GM12878 (cell line): ENCODE results near the gene CD248. TPM values are rescaled to one million over a fixed set of nuclear protein-coding genes. Genes with fewer than 3 reads are reported as not detected.

Experiments
- BCL3 ChIP-seq: IDR thresholded peaks from 2 replicates; pipeline ENCODE4 v1.6.1; 2011; ENCODE audit warnings: borderline replicate concordance, low read depth, mild to moderate bottlenecking, moderate library complexity, low read length; ENCODE audit not compliant: insufficient read depth, poor library complexity, severe bottlenecking
- CBX5 ChIP-seq: sonication (generic); IDR thresholded peaks from 2 replicates; pipeline ENCODE4 v1.6.1; 2016; ENCODE audit warnings: low read depth, moderate library complexity, mild to moderate bottlenecking, inconsistent platforms
- CREB1 ChIP-seq: IDR thresholded peaks from 2 replicates; pipeline ENCODE4 v1.6.1; 2012; ENCODE audit warnings: low read depth, mild to moderate bottlenecking, inconsistent platforms
- E2F8 ChIP-seq: fragments of 450-650 bp; IDR thresholded peaks from 2 replicates; pipeline ENCODE4 v1.6.1; 2018; ENCODE audit warnings: mild to moderate bottlenecking, low read depth, moderate library complexity; ENCODE audit not compliant: partially characterized antibody
- ESRRA ChIP-seq: IDR thresholded peaks from 2 replicates; pipeline ENCODE4 v1.6.1; 2012; ENCODE audit warnings: mild to moderate bottlenecking, low read length, improper control_type of control experiment
- ETV6 ChIP-seq, 2 experiments: fragments of 450-650 bp in 1 of 2; IDR thresholded peaks in 1 of 2; conservative IDR thresholded peaks in 1 of 2; 2 replicates each; pipeline ENCODE4 v1.6.1; 2014; ENCODE audit warnings: antibody characterized with exemption in 1 of 2, borderline replicate concordance in 1 of 2, low read depth in 1 of 2, mild to moderate bottlenecking in 1 of 2, moderate library complexity in 1 of 2
- FOS ChIP-seq: IDR thresholded peaks from 3 replicates; pipeline ENCODE4 v1.6.1; 2011; ENCODE audit warnings: borderline replicate concordance; ENCODE audit not compliant: insufficient read length; ENCODE audit errors: extremely low read depth
- GATAD2B ChIP-seq: fragments of 450-650 bp; conservative IDR thresholded peaks from 2 replicates; pipeline ENCODE4 v1.6.1; 2017; ENCODE audit warnings: low read depth, mild to moderate bottlenecking, moderate library complexity
- HDAC6 ChIP-seq: fragments of 200-600 bp; sonication (generic); IDR thresholded peaks from one replicate; pipeline ENCODE4 v1.8.0; 2017; ENCODE audit warnings: antibody characterized with exemption; ENCODE audit not compliant: unreplicated experiment
- IRF3 ChIP-seq: fragments of 450-650 bp; IDR thresholded peaks from 2 replicates; pipeline ENCODE4 v1.6.1; 2014; ENCODE audit warnings: mild to moderate bottlenecking
- MLLT1 ChIP-seq: fragments of 450-650 bp; IDR thresholded peaks from 2 replicates; pipeline ENCODE4 v1.6.1; 2016; ENCODE audit warnings: mild to moderate bottlenecking
- MYB ChIP-seq: fragments of 150-350 bp; IDR thresholded peaks from 2 replicates; pipeline ENCODE4 v1.6.1; 2014; ENCODE audit warnings: mild to moderate bottlenecking, low read depth, low read length, borderline replicate concordance
- NFYB ChIP-seq: IDR thresholded peaks from 2 replicates; pipeline ENCODE4 v1.6.1; 2011; ENCODE audit warnings: low read depth, mild to moderate bottlenecking, low read length, improper control_type of control experiment, moderate library complexity; ENCODE audit not compliant: insufficient read depth
- NR2C1 ChIP-seq: fragments of 450-650 bp; IDR thresholded peaks from 2 replicates; pipeline ENCODE4 v1.6.1; 2017; ENCODE audit warnings: antibody characterized with exemption, mild to moderate bottlenecking, moderate library complexity
- PAX5 ChIP-seq: IDR thresholded peaks from 2 replicates; pipeline ENCODE4 v1.6.1; 2011; ENCODE audit warnings: low read depth, low read length, borderline replicate concordance
- PAX8 ChIP-seq: fragments of 450-650 bp; IDR thresholded peaks from 2 replicates; pipeline ENCODE4 v1.6.1; 2017; ENCODE audit warnings: mild to moderate bottlenecking, moderate library complexity
- POLR2AphosphoS5 ChIP-seq: IDR thresholded peaks from 2 replicates; pipeline ENCODE4 v1.6.1; 2011; ENCODE audit warnings: mild to moderate bottlenecking, low read length, inconsistent platforms
- RAD21 ChIP-seq: IDR thresholded peaks from 2 replicates; pipeline ENCODE4 v1.6.1; 2011; ENCODE audit warnings: mild to moderate bottlenecking, low read depth, low read length, moderate library complexity; ENCODE audit not compliant: insufficient read depth
- RFX5 ChIP-seq: IDR thresholded peaks from 2 replicates; pipeline ENCODE4 v1.6.1; 2011; ENCODE audit warnings: low read depth, low read length, improper control_type of control experiment
- TCF3 ChIP-seq: IDR thresholded peaks from 2 replicates; pipeline ENCODE4 v1.6.1; 2012; ENCODE audit warnings: low read depth, mild to moderate bottlenecking, low read length, borderline replicate concordance; ENCODE audit not compliant: insufficient read depth
- ZBTB33 ChIP-seq: fragments of 450-650 bp; IDR thresholded peaks from 2 replicates; pipeline ENCODE4 v1.6.1; 2017; ENCODE audit warnings: mild to moderate bottlenecking
- polyA plus RNA-seq, 11 experiments: library from polyadenylated mRNA; depleted of rRNA in 4 of 11; unstranded in 6 of 11; stranded (reverse) in 5 of 11; fragments of >200 nt; fragmentation: Nextera tagmentation in 4 of 11; fragmentation: Illumina TruSeq in 1 of 11; extraction: Ambion mirVana in 4 of 11; extraction: Trizol in 1 of 11; gene quantifications; 1 replicate in 1 of 11; 2 replicates in 10 of 11; pipeline versions ENCODE4 v1.2.1 to v1.2.3, GENCODE V29; 2011 to 2016; ENCODE audit warnings: inconsistent platforms in 2 of 11, missing spikeins in 2 of 11, low read depth in 1 of 11
- total RNA-seq, 4 experiments: library from RNA; depleted of rRNA in 3 of 4; stranded (reverse); fragments of >200 nt in 3 of 4; fragmentation: Illumina TruSeq in 1 of 4; extraction: Trizol in 1 of 4; gene quantifications; 2 replicates each; pipeline versions ENCODE4 v1.2.1 to v1.2.3, GENCODE V29; 2013 to 2021

The CD248 gene
- total and polyA plus RNA-seq, 10 of the 15 experiments (the other 5 are each of a cell fraction or from before 2014, with no cell fraction given), result 0.10 to 0.21 (median 0.20) TPM; not detected in 7

GRCh38 chr11:66311965-66312548 lies 4.8 kb downstream of the CD248 start (continued):
- TF ChIP-seq ZBTB33 (no peak), NR2C1 (no peak), TCF3 (0 out of 2 replicates have a peak, but pooled peaks have one; percentile 14), CREB1 (no peak; the same call in 1 of the 2 replicates), FOS (no peak), GATAD2B (peak; percentile 74), PAX8 (no peak), IRF3 (no peak), PAX5 (0 out of 2 replicates have a peak, but pooled peaks have one; percentile 6), ETV6 (conservative IDR thresholded peaks at IDR 0.05 in 1 of 2, IDR thresholded peaks at IDR 0.05 in 1 of 2; ENCODE audit: borderline replicate concordance in 1 of 2, low read depth in 1 of 2) (0 out of 4 replicates have a peak, but pooled peaks of 1 of the 2 experiments have one; percentile 8), BCL3 (no peak), MYB (no peak), HDAC6 (no peak), CBX5 (no peak), E2F8 (no peak), NFYB (no peak), MLLT1 (peak; percentile 73), RFX5 (no peak), ESRRA (no peak), POLR2AphosphoS5 (no peak), RAD21 (peak; percentile 94)
